HG03045 (cell line): ENCODE data around the gene KAT8.
"Not testable (repeated sequence)": the region's sequence is repeated elsewhere in the genome, so short reads cannot be mapped to it uniquely, and the experiment has no call there.

Experiments used
- ATAC-seq: cut with Tn5 transposase; IDR thresholded peaks from one replicate; pipeline ENCODE4 v1.9.1; 2021; ENCODE audit warnings: mild to moderate bottlenecking, moderate library complexity; ENCODE audit not compliant: unreplicated experiment

The KAT8 gene

GRCh38 chr16:31144418-31144817 is 27.0 kb downstream of the KAT8 start:
- not testable (repeated sequence) for ATAC-seq

- ATAC-seq = no peak
Observed at GRCh38 chr16:31145398-31145990, 28.0 kb downstream of the KAT8 start.

- no peak for ATAC-seq
Observed at GRCh38 chr16:31147574-31147973, 30.1 kb downstream of the KAT8 start.

GRCh38 chr16:31148281-31148728 is 30.8 kb downstream of the KAT8 start:
- no peak for ATAC-seq

GRCh38 chr16:31148896-31149295 is 31.4 kb downstream of the KAT8 start:
- ATAC-seq = no peak

- no peak for ATAC-seq
Observed at GRCh38 chr16:31149332-31149731, 31.9 kb downstream of the KAT8 start.

- ATAC-seq = no peak
Observed at GRCh38 chr16:31149894-31150890, 32.7 kb downstream of the KAT8 start, which contains the start of gene PRSS36. Gene PRSS36, minus strand, starts transcription at chr16:31150066. Its CDS starts 31 bp downstream, at chr16:31150035.

- ATAC-seq = not testable (repeated sequence)
Observed at GRCh38 chr16:31150976-31151375, 33.5 kb downstream of the KAT8 start.

GRCh38 chr16:31157136-31157535 is 39.7 kb downstream of the KAT8 start:
- ATAC-seq = no peak

- ATAC-seq = no peak
Observed at GRCh38 chr16:31167315-31167714, 49.9 kb downstream of the KAT8 start.

- no peak for ATAC-seq
Observed at GRCh38 chr16:31168848-31169247, 51.4 kb downstream of the KAT8 start.

- ATAC-seq = not testable (repeated sequence)
Observed at GRCh38 chr16:31170048-31170447, 52.6 kb downstream of the KAT8 start.

GRCh38 chr16:31177136-31177535 is 59.7 kb downstream of the KAT8 start:
- ATAC-seq = no peak

- ATAC-seq = peak; percentile 2
Observed at GRCh38 chr16:31179219-31179746, 61.8 kb downstream of the KAT8 start.

GRCh38 chr16:31179747-31180459 is 62.4 kb downstream of the KAT8 start, which contains the start of gene FUS:
Gene FUS, plus strand, starts transcription at chr16:31180139. Its CDS starts 76 bp downstream, at chr16:31180215.
- peak; percentile 56 for ATAC-seq
